HG03103 (cell line): Measurements from ENCODE around the gene ZNF846.
"Not testable (repeated sequence)": the region's sequence is repeated elsewhere in the genome, so short reads cannot be mapped to it uniquely, and the experiment has no call there.

Experiments used
- ATAC-seq: cut with Tn5 transposase; IDR thresholded peaks from one replicate; pipeline ENCODE4 v1.9.1; 2021; ENCODE audit warnings: low read depth; ENCODE audit not compliant: unreplicated experiment

Gene ZNF846

GRCh38 chr19:9768175-9769112 is at the start of gene ZNF846:
Gene ZNF846, minus strand, starts transcription at chr19:9768738. Its CDS starts 3,788 bp downstream, at chr19:9764950.
- peak; percentile 96 for ATAC-seq

GRCh38 chr19:9818175-9818733 is 49.7 kb upstream of the ZNF846 start:
- no peak for ATAC-seq

- no peak for ATAC-seq
Measured at GRCh38 chr19:9811139-9811538, 42.6 kb upstream of the ZNF846 start.

- no peak for ATAC-seq
Measured at GRCh38 chr19:9808855-9809824, 40.6 kb upstream of the ZNF846 start.

GRCh38 chr19:9806803-9807202 is 38.3 kb upstream of the ZNF846 start:
- ATAC-seq: no peak

GRCh38 chr19:9801976-9802375 is 33.4 kb upstream of the ZNF846 start:
- no peak for ATAC-seq

GRCh38 chr19:9799162-9799561 is 30.6 kb upstream of the ZNF846 start:
- ATAC-seq: no peak

- no peak for ATAC-seq
Measured at GRCh38 chr19:9797871-9798270, 29.3 kb upstream of the ZNF846 start.

GRCh38 chr19:9796113-9796773 is 27.7 kb upstream of the ZNF846 start:
- peak; percentile 36 for ATAC-seq

- ATAC-seq: no peak
Measured at GRCh38 chr19:9793071-9793591, 24.6 kb upstream of the ZNF846 start.

- ATAC-seq: no peak
Measured at GRCh38 chr19:9792206-9793070, 23.9 kb upstream of the ZNF846 start.

GRCh38 chr19:9791552-9792205 is 23.1 kb upstream of the ZNF846 start:
- no peak for ATAC-seq

- not testable (repeated sequence) for ATAC-seq
Measured at GRCh38 chr19:9791073-9791367, 22.5 kb upstream of the ZNF846 start.

GRCh38 chr19:9789579-9789978 is 21.0 kb upstream of the ZNF846 start:
- ATAC-seq: not testable (repeated sequence)

GRCh38 chr19:9789066-9789465 is 20.5 kb upstream of the ZNF846 start:
- no peak for ATAC-seq

GRCh38 chr19:9788604-9789003 is 20.1 kb upstream of the ZNF846 start:
- not testable (repeated sequence) for ATAC-seq

GRCh38 chr19:9786819-9787218 is 18.3 kb upstream of the ZNF846 start:
- ATAC-seq: no peak

GRCh38 chr19:9786342-9786741 is 17.8 kb upstream of the ZNF846 start:
- ATAC-seq: no peak
